IMR-90 (cell line): ENCODE data around the gene GADL1. TPM values are rescaled to one million over a fixed set of nuclear protein-coding genes. Genes with fewer than 3 reads are reported as not detected.

Experiments
- ATAC-seq: fragments of 200-7000 bp; cut with Tn5 transposase; 2 replicates; pipeline ENCODE4 v1.9.1; 2020; ENCODE audit warnings: low read depth, mild to moderate bottlenecking, moderate library complexity
- BruUV-seq: library from RNA; stranded (reverse); fragments of 400-500 nt; replicated peaks from 2 replicates; lab custom pipeline; 2021; lab: Mats Ljungman, UMichigan
- CTCF ChIA-PET: fragments of 300-600 bp; formaldehyde crosslinking; extraction: SDS; loops from one replicate; lab custom pipeline; 2021; ENCODE audit warnings: antibody characterized with exemption; lab: Yijun Ruan, JAX
- POLR2A ChIA-PET: fragments of 300-600 bp; sonication (Branson Sonifier 250); formaldehyde crosslinking; loops from one replicate; lab custom pipeline; 2022; ENCODE audit warnings: antibody characterized with exemption; ENCODE audit not compliant: unreplicated experiment; lab: Charles Lee
- DNase-seq: peaks from one replicate; pipeline ENCODE4 v3.0.0; 2013
- H2AFZ ChIP-seq: replicated peaks from 2 replicates; pipeline ENCODE3; 2013; ENCODE audit warnings: low read length, mild to moderate bottlenecking; ENCODE audit not compliant: poor library complexity
- H2AK5ac ChIP-seq: 2 replicates; pipeline ENCODE4 v1.6.1; 2013; ENCODE audit warnings: low read depth, low read length, inconsistent platforms
- H2AK9ac ChIP-seq: replicated peaks from 2 replicates; pipeline ENCODE3; 2013; ENCODE audit warnings: mild to moderate bottlenecking, low read depth, low read length, moderate library complexity; ENCODE audit not compliant: poor library complexity
- H2BK120ac ChIP-seq: 2 replicates; pipeline ENCODE4 v1.6.1; 2013; ENCODE audit warnings: low read depth, low read length, inconsistent platforms
- H2BK15ac ChIP-seq: 3 replicates; pipeline ENCODE4 v1.6.1; 2013; ENCODE audit warnings: low read depth, low read length, inconsistent platforms
- H2BK20ac ChIP-seq: 2 replicates; pipeline ENCODE4 v1.6.1; 2013; ENCODE audit warnings: low read depth, mild to moderate bottlenecking, inconsistent platforms, low read length, moderate library complexity
- H2BK5ac ChIP-seq: 2 replicates; pipeline ENCODE4 v1.6.1; 2013; ENCODE audit warnings: mild to moderate bottlenecking, low read depth, low read length, inconsistent platforms; ENCODE audit not compliant: poor library complexity, severe bottlenecking
- H3K14ac ChIP-seq: replicated peaks from 2 replicates; pipeline ENCODE4 v1.6.1; 2013; ENCODE audit warnings: low read depth, low read length, inconsistent platforms
- H3K18ac ChIP-seq: 2 replicates; pipeline ENCODE4 v1.6.1; 2013; ENCODE audit warnings: low read depth, low read length, control low read depth
- H3K23ac ChIP-seq: 2 replicates; pipeline ENCODE4 v1.6.1; 2013; ENCODE audit warnings: low read depth, low read length, inconsistent platforms
- H3K27ac ChIP-seq: 2 replicates; pipeline ENCODE4 v1.5.1; 2013; ENCODE audit warnings: mild to moderate bottlenecking, control low read depth, low read length; ENCODE audit not compliant: insufficient read depth
- H3K27me3 ChIP-seq: 2 replicates; pipeline ENCODE4 v1.6.1; 2013; ENCODE audit warnings: low read length; ENCODE audit not compliant: control insufficient read depth, insufficient read depth
- H3K36me3 ChIP-seq: 2 replicates; pipeline ENCODE4 v1.6.1; 2013; ENCODE audit warnings: low read length, mixed read lengths; ENCODE audit not compliant: control insufficient read depth, insufficient read depth
- H3K4ac ChIP-seq: 2 replicates; pipeline ENCODE4 v1.6.1; 2013; ENCODE audit warnings: low read depth, low read length, inconsistent platforms
- H3K4me1 ChIP-seq: 2 replicates; pipeline ENCODE4 v1.6.1; 2013; ENCODE audit warnings: low read length, mixed read lengths; ENCODE audit not compliant: control insufficient read depth, insufficient read depth
- H3K4me2 ChIP-seq: 2 replicates; pipeline ENCODE4 v1.6.1; 2013; ENCODE audit warnings: low read depth, mild to moderate bottlenecking, control low read depth, low read length, moderate library complexity
- H3K4me3 ChIP-seq: 2 replicates; pipeline ENCODE4 v1.5.1; 2013; ENCODE audit warnings: low read depth, mild to moderate bottlenecking, control low read depth, low read length, moderate library complexity; ENCODE audit not compliant: insufficient read depth
- H3K56ac ChIP-seq: 2 replicates; pipeline ENCODE4 v1.6.1; 2013; ENCODE audit warnings: low read length, inconsistent platforms; ENCODE audit not compliant: insufficient read depth; ENCODE audit errors: extremely low read depth
- H3K79me1 ChIP-seq, 2 experiments: 2 replicates each; pipeline ENCODE4 v1.6.1; 2013; ENCODE audit warnings: low read length in 2 of 2, inconsistent platforms in 1 of 2, low read depth in 1 of 2
- H3K9ac ChIP-seq: 2 replicates; pipeline ENCODE4 v1.6.1; 2013; ENCODE audit warnings: low read depth, low read length, control low read depth
- H3K9me1 ChIP-seq: 2 replicates; pipeline ENCODE4 v1.6.1; 2013; ENCODE audit warnings: low read length, inconsistent platforms; ENCODE audit not compliant: insufficient read depth
- H3K9me3 ChIP-seq: 2 replicates; pipeline ENCODE4 v1.6.1; 2013; ENCODE audit warnings: low read length; ENCODE audit not compliant: control insufficient read depth, insufficient read depth
- H4K20me1 ChIP-seq: 2 replicates; pipeline ENCODE4 v1.6.1; 2013; ENCODE audit warnings: low read length, inconsistent platforms; ENCODE audit not compliant: insufficient read depth
- H4K5ac ChIP-seq: 2 replicates; pipeline ENCODE4 v1.6.1; 2013; ENCODE audit warnings: mild to moderate bottlenecking, low read depth, low read length, control low read depth
- H4K8ac ChIP-seq, 2 experiments: 2 replicates each; pipeline ENCODE4 v1.6.1; 2013; ENCODE audit warnings: low read depth in 2 of 2, low read length in 2 of 2, control low read depth in 1 of 2, inconsistent platforms in 1 of 2
- H4K91ac ChIP-seq: 2 replicates; pipeline ENCODE4 v1.6.1; 2013; ENCODE audit warnings: low read depth, low read length, inconsistent platforms; ENCODE audit not compliant: insufficient read depth
- MAFK ChIP-seq: IDR thresholded peaks from 2 replicates; pipeline ENCODE4 v1.6.1; 2012; ENCODE audit warnings: low read depth, low read length, improper control_type of control experiment
- WGBS, 2 experiments: methylation state at CpG; one replicate each; pipeline versions ENCODE4 v1.1.5 to v1.1.7; 2013; ENCODE audit warnings: missing lambda C conversion rate in 2 of 2; ENCODE audit not compliant: insufficient read length in 1 of 2; ENCODE audit errors: extremely low coverage in 2 of 2; 5-methylcytosine and 5-hydroxymethylcytosine counted together
- dilution Hi-C: fragments of 300-500 bp; cut with HindIII; formaldehyde crosslinking; loops from one replicate; pipeline ENCODE4 v1.14.3; 2018; ENCODE audit warnings: low sequenced_read_pairs; ENCODE audit not compliant: unreplicated experiment
- in situ Hi-C: fragments of 300-500 bp; cut with MboI; formaldehyde crosslinking; loops from 3 replicates; pipeline ENCODE4 v1.14.3; 2019; ENCODE audit warnings: low sequenced_read_pairs, inconsistent platforms, mixed read lengths
- intact Hi-C: fragments of 100-400 bp; cut with micrococcal nuclease; formaldehyde crosslinking; loops from 2 replicates; pipeline ENCODE4 v1.10.0; 2022
- polyA plus RNA-seq, 3 experiments: library from polyadenylated mRNA; depleted of rRNA; stranded (reverse); fragments of >200 nt; gene quantifications; 2 replicates each; pipeline ENCODE4 v1.2.3, GENCODE V29; 2012; ENCODE audit warnings: low replicate concordance in 1 of 3
- total RNA-seq: library from RNA; depleted of rRNA; stranded (reverse); fragments of >200 nt; gene quantifications from 2 replicates; pipeline ENCODE4 v1.2.3, GENCODE V29; 2012
- TF ChIP-seq, protein P1 (sequence below): fragments of 150-350 bp; IDR thresholded peaks from 2 replicates; pipeline ENCODE4 v1.6.1; 2016; ENCODE audit warnings: low read depth, mild to moderate bottlenecking, low read length, moderate library complexity, borderline replicate concordance

The GADL1 gene
- total and polyA plus RNA-seq, 2 of the 4 experiments (the other 2 are of a cell fraction) = not detected

DNA sequence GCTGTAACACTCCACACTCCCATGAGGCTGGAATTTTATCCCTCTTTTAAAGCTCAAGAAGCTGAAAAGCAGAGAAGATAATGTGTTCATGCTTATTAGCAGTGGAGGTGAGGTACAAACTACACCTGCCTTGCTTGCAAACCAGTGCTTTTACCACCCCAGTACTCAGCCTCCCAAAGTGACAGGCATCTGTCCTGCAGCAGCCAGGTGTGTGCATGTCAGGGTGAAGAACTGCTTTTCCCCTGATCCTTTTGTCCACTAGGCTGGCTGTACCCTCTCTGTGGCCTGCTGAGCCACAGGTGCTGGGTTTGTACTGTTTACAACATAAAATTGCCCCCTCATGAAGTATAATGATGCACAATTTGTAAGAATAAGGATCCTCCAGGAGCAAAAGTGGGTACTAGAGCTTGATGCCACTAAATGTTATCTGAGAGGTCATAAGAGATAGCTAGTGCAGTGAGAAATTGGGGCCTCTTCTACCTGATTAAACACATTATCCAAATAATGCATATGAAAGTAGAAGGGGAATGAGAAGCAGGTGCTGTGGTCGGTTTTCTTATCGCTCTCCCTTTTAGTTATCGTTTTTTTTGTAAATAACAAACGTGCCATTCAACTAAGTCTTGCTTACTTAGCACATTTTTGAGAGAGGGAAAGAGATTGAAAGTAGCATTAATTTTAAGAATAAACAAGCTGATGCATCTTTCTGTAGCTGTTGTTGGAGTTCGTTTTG is 39.2 kb upstream of the GADL1 start:
- no peak overlapping the region for H2AFZ ChIP-seq
- no CpG with 5 or more reads among the region's 5 CpGs for WGBS, 2 experiments

More for the DNA sequence above, 39.2 kb upstream of the GADL1 start:
- Histone ChIP-seq H3K79me1 (no peaks in the 10 kb centered on the region), H4K20me1 (no peaks in the 10 kb centered on the region), H3K4me3 (no peak overlapping the region), H3K9me3 (no peaks in the 10 kb centered on the region), H3K4ac (no peak overlapping the region), H2AK5ac (no peak overlapping the region), H2BK15ac (no peak overlapping the region), H3K36me3 (no peaks in the 10 kb centered on the region), H4K91ac (no peak overlapping the region), H3K4me1 (no peaks in the 10 kb centered on the region), H3K9ac (no peak overlapping the region), H2AK9ac (no peak overlapping the region), H3K14ac (no peak overlapping the region), H4K8ac (no peak overlapping the region), H3K27me3 (no peaks in the 10 kb centered on the region), H3K9me1 (no peaks in the 10 kb centered on the region), H3K56ac (no peak overlapping the region), H4K5ac (no peak overlapping the region), H2BK5ac (no peak overlapping the region), H3K23ac (no peak overlapping the region), H3K4me2 (peak overlapping the region; percentile 1; the same call in 1 of the 2 replicates), H2BK20ac (no peak overlapping the region), H2BK120ac (no peak overlapping the region), H3K27ac (no peak overlapping the region), H3K18ac (no peak overlapping the region)
- BruUV-seq = no TSS peak
- ChIA-PET POLR2A (no interaction called here), CTCF (interaction anchor here (1.0 to 1.4 kb wide), 3 partner anchors 20 to 599 kb away, joined by 3 to 4 read pairs (median 3); partner anchors contain the start of gene STT3B)
- dilution Hi-C loops (no loop called here), intact Hi-C loops (loop anchor here (1.0 kb wide), 1 partner anchor 199 kb away; no protein-coding TSS in a partner anchor), in situ Hi-C loops (no loop called here)
- ATAC-seq = no peak
- TF ChIP-seq, protein P1, sequence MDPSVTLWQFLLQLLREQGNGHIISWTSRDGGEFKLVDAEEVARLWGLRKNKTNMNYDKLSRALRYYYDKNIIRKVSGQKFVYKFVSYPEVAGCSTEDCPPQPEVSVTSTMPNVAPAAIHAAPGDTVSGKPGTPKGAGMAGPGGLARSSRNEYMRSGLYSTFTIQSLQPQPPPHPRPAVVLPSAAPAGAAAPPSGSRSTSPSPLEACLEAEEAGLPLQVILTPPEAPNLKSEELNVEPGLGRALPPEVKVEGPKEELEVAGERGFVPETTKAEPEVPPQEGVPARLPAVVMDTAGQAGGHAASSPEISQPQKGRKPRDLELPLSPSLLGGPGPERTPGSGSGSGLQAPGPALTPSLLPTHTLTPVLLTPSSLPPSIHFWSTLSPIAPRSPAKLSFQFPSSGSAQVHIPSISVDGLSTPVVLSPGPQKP = no peak
- TF ChIP-seq MAFK = peak; percentile 53; the same call in 1 of the 2 replicates
- no peak for DNase-seq
